HG02970 (cell line): ENCODE results near the gene WRNIP1.
"Not testable (repeated sequence)": the region's sequence is repeated elsewhere in the genome, so short reads cannot be mapped to it uniquely, and the experiment has no call there.

Source experiments
- ATAC-seq: cut with Tn5 transposase; IDR thresholded peaks from one replicate; pipeline ENCODE4 v1.9.1; 2021; ENCODE audit warnings: mild to moderate bottlenecking, moderate library complexity, moderate number of reproducible peaks; ENCODE audit not compliant: unreplicated experiment, low FRiP score

Gene WRNIP1

GRCh38 chr6:2782825-2783187 lies 17.6 kb downstream of the WRNIP1 start:
- ATAC-seq = no peak

DNA sequence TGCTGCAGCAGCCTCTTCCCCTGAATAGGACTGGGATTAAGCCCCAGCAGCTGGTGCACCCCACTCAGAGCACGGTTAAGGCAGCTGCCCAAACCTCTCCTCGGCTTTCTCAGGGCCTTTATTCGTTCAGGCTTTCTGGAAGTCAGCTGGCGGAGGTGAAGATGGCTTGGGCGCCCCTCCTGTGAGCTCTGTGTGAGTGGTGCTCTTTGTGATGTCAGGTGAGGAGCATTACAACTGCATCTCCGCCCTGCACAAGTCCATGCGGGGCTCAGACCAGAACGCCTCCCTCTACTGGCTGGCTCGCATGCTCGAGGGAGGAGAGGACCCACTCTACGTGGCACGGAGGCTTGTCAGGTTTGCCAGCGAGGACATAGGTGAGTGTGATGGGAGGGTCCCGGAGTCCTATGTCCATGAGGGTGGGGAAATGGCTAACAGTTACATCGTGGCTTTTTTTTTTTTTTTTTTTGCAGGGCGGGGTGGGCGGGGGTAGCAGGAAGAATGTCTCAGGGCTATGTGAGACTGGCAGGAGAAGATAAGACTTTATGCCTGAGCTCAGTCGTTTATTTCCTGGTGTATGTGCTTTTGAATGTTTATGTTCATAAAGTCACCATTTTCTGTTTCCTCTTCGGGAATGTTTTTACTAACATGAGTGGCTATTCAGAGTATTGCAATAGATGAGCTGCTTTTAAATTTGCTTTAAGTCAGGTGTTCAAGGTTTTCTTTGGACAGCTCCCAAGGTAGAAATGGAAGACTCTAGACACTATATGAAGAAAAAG lies 18.2 kb downstream of the WRNIP1 start:
- no peak for ATAC-seq

GRCh38 chr6:2784061-2784460 lies 18.9 kb downstream of the WRNIP1 start:
- no peak for ATAC-seq

GRCh38 chr6:2784930-2785329 lies 19.7 kb downstream of the WRNIP1 start:
- no peak for ATAC-seq

DNA sequence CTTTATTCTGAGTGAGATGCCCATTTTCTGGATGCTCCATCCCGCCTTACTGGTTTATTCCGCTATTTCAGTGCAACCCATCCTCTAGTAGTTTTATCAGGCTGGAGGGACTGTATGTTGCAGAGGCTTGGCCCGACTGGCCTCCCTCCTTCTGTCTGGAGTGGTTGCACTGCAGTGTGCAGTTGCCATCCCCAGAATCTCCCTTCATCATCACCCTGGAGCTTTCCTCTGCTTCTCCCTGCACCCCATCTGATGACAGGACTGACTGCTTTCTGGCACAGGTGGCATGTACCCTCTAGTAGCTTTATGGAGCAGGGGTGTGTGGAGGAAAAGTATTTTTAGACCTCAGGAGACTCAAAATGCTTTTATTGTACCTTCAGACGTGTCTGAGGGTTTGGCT lies 21.1 kb downstream of the WRNIP1 start:
- ATAC-seq = no peak

DNA sequence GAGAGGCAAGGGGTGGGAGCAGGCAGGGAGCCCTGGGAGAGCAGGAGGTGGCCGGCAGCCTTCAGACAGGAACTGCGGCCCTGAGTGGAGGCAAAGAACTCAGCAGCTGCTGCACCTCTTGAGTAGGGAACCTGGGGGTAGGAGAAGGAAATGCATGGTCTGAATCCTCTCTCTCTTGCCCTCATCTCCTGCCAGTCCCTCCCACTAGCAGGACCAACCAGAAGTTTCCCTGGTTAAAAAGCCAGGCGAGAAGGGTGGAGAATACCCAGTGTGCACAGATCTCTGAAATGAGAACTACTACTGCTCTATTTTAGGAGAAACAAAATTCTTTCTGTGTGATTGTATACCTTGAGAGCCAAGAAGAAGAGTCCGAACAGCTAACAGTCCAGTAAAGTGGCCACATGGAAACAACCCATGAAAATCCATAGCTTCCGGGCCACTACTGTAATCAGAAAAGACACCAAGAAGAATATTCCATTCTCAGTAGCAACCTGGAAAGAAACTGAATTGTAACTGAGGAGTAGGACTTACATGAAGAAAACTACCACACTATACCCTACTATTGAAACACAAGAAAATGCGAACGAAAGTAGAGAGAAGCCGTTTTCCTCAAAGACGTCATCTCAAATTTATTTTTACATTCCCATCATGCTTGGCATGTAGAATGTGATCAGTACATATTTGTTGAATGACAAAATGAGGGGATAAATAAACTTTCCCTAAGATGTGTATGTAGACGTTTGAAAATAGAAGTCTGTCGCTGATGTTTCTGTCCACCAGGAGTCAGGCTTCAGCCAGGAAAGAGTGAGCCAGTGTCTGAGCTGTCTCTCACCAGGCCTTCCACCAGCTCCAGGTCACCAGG lies 25.6 kb downstream of the WRNIP1 start:
- ATAC-seq = no peak

GRCh38 chr6:2791450-2791974 lies 26.3 kb downstream of the WRNIP1 start:
- ATAC-seq = no peak

GRCh38 chr6:2792330-2793110 lies 27.3 kb downstream of the WRNIP1 start:
- ATAC-seq = no peak

DNA sequence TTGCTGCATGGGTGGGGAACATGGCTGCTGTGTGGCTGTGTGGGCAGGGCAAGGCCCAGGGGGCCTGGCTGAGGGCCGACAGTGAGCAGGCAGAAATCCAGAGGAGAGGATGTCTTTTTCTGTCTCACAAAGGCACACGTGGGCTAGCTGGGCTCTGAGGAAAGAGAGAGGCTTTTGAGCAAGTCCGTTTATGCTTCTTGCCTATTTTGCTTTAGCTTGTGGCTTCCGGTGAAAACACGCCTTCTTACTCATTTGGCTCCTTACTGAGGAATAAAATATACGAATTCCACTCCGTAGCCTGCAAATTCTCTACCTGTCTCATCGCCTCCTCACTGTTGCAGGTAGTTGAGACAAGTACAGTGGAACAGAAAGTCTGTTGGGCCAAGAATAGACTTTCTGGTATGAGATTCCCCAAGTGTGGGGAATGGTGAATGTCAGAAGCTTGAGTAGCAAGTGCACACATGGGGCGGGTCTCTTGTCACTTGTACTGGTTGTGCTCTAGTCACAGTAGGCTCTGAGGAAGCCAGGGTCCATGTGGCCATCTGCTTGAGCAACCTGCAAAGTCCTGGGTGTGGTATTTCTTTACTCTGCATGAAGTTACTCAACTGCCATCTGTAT lies 28.4 kb downstream of the WRNIP1 start:
- ATAC-seq = no peak

- no peak for ATAC-seq
Observed at GRCh38 chr6:2794171-2794730, 29.1 kb downstream of the WRNIP1 start.

DNA sequence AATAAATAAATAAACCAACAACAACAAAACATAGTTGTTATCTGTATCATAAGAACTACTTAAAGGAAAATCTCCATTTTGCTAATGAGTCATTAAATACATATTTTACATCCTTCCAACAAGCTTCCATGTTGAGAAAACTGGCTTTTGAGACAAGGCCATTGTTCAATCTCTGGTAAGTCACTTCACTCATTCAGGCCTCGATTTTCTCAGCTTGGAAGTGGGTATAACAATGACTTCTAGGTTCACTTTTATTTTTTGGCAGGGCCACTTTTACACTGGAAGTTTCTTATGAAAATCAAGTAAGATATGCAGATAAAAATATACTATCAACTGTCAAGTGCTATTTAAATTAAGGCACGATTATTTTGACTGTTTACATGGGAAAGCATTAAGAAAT lies 30.0 kb downstream of the WRNIP1 start:
- ATAC-seq = no peak

- no peak for ATAC-seq
Observed at GRCh38 chr6:2795956-2796355, 30.8 kb downstream of the WRNIP1 start.

DNA sequence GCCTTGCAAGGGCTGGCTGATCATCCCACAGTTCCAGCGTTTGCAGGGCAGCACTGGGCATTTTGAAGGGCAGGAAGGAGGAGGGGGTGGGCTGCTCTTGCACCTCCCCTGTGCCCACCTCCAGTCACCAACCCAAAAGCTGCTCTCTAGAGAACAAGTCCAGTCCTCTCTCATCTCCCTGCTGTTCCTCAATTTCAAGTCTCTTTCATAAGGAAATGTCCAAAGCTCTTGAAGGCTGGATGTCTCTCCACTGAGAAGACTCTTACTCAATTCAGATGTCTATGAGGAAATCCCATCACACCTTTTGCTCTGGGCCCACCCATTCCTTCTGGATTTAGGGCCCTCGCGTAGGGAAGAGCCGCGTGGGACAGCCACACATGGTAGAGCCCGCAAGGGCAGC lies 31.7 kb downstream of the WRNIP1 start:
- ATAC-seq = no peak

GRCh38 chr6:2797564-2798031 lies 32.4 kb downstream of the WRNIP1 start:
- no peak for ATAC-seq

- ATAC-seq = no peak
Observed at GRCh38 chr6:2798586-2799134, 33.5 kb downstream of the WRNIP1 start.

DNA sequence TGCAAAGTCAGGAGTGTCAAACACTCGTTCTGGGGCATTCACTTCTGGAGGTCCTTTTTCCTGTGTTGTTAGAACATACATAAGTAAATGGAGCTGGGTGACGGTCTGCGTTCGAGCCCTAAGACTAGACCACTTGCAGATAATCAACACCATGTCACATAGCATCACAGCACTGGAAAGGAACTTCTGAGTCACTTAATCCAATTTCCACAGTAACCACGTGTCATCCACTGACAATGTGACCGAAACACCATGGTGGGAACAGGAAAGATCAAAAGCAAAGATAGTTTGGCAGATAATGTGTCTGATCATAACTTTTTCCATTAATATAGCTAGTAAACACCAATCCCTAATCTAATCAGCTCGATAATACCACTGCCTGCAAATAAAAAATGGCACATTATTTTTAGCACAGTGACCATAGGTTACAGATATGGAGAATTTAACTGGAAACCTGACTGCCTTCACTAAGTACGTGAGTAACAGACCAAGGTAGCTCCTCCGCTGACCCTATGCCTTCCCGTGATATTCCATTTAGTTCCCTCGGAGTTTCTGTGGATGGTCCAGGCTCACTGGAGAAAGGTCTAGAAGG lies 34.8 kb downstream of the WRNIP1 start:
- ATAC-seq = no peak

- ATAC-seq = no peak
Observed at GRCh38 chr6:2800552-2801316, 35.5 kb downstream of the WRNIP1 start.

DNA sequence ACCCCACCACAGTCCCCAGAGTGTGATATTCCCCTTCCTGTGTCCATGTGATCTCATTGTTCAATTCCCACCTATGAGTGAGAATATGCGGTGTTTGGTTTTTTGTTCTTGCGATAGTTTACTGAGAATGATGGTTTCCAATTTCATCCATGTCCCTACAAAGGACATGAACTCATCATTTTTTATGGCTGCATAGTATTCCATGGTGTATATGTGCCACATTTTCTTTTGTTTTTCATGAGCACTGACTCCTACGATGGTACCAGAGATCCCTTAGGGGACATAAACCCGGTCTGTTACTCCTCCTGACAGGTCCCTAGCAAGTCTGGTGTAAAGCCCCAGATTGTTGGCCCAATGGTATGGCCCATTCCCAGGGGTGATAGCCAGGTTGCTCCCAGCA lies 36.5 kb downstream of the WRNIP1 start:
- ATAC-seq = not testable (repeated sequence)
